ENCODE results near the gene NEU4. TPM values are rescaled to one million over a fixed set of nuclear protein-coding genes. Genes with fewer than 3 reads are reported as not detected.

The NEU4 gene
- total and polyA plus RNA-seq, 2 donors (not counting 1 experiment from before 2014, with no cell fraction given) = not detected

DNA sequence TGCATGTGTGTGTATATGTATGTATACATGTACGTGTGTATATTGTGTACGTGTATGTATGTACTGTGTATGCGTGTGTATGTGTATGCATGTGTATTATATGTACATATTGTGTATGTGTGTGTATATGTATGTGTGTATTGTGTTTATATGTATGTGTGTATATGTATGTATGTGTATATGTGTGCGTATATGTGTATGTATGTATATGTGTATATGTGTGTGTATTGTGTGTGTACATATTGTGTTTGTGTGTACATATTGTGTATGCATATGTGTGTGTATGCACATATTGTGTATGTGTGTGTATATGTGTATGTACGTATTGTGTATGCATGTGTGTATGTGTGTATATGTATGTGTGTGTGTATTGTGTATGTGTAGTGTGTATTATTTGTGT is 15.6 kb upstream of the NEU4 start:
- no peaks in the 10 kb centered on the region for H3K79me2 ChIP-seq (ENCODE audit: control insufficient read depth, insufficient read depth, low read length)
- TF ChIP-seq, protein P1, sequence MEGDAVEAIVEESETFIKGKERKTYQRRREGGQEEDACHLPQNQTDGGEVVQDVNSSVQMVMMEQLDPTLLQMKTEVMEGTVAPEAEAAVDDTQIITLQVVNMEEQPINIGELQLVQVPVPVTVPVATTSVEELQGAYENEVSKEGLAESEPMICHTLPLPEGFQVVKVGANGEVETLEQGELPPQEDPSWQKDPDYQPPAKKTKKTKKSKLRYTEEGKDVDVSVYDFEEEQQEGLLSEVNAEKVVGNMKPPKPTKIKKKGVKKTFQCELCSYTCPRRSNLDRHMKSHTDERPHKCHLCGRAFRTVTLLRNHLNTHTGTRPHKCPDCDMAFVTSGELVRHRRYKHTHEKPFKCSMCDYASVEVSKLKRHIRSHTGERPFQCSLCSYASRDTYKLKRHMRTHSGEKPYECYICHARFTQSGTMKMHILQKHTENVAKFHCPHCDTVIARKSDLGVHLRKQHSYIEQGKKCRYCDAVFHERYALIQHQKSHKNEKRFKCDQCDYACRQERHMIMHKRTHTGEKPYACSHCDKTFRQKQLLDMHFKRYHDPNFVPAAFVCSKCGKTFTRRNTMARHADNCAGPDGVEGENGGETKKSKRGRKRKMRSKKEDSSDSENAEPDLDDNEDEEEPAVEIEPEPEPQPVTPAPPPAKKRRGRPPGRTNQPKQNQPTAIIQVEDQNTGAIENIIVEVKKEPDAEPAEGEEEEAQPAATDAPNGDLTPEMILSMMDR (conservative IDR thresholded peaks at IDR 0.05 in 1 of 2, IDR thresholded peaks at IDR 0.05 in 1 of 2; ENCODE audit: low read depth in 1 of 2, low read length in 2 of 2) = no peak
- TF ChIP-seq EZH2 (IDR thresholded peaks at IDR 0.05; ENCODE audit: low read length, missing control alignments) = no peak
- no peaks in the 10 kb centered on the region for H3K9me3 ChIP-seq (ENCODE audit: control insufficient read depth, insufficient read depth, low read depth, low read length)
- no peak overlapping the region for H2AFZ ChIP-seq (ENCODE audit: low read length)
- no peak overlapping the region for H3K9ac ChIP-seq (ENCODE audit: insufficient read depth, low read length)
- H4K20me1 ChIP-seq (ENCODE audit: control insufficient read depth, extremely low read depth, insufficient read depth, low read length) = no peaks in the 10 kb centered on the region
- H3K4me1 ChIP-seq (ENCODE audit: control insufficient read depth, extremely low read depth, insufficient read depth, low read length) = no peaks in the 10 kb centered on the region
- H3K27me3 ChIP-seq (ENCODE audit: control insufficient read depth, insufficient read depth, low read length) = no peaks in the 10 kb centered on the region
- no peak overlapping the region for H3K4me3 ChIP-seq (replicated peaks in 1 of 4; ENCODE audit: control extremely low read depth in 1 of 4, insufficient read depth in 1 of 4, low read depth in 3 of 4, low read length in 4 of 4)
- no peak overlapping the region for H3K4me2 ChIP-seq (ENCODE audit: extremely low read depth, insufficient read depth, low read length)
- no peak overlapping the region for H3K27ac ChIP-seq (ENCODE audit: insufficient read depth, low read length)
- no peak for DNase-seq (ENCODE audit: low read depth in 2 of 2)
- no peaks in the 10 kb centered on the region for H3K36me3 ChIP-seq (ENCODE audit: control insufficient read depth, insufficient read depth, low read length)

GRCh38 chr2:241794250-241794823 is 14.7 kb upstream of the NEU4 start:
- TF ChIP-seq, protein P1 (conservative IDR thresholded peaks at IDR 0.05 in 1 of 2, IDR thresholded peaks at IDR 0.05 in 1 of 2; ENCODE audit: low read depth in 1 of 2, low read length in 2 of 2) = no peak
- TF ChIP-seq EZH2 (IDR thresholded peaks at IDR 0.05; ENCODE audit: low read length, missing control alignments) = no peak
- no peak overlapping the region for H3K4me3 ChIP-seq (replicated peaks in 1 of 4; ENCODE audit: control extremely low read depth in 1 of 4, insufficient read depth in 1 of 4, low read depth in 3 of 4, low read length in 4 of 4)
- no peaks in the 10 kb centered on the region for H3K79me2 ChIP-seq (ENCODE audit: control insufficient read depth, insufficient read depth, low read length)
- no peak overlapping the region for H3K9ac ChIP-seq (ENCODE audit: insufficient read depth, low read length)
- H3K27me3 ChIP-seq (ENCODE audit: control insufficient read depth, insufficient read depth, low read length) = no peaks in the 10 kb centered on the region
- no peaks in the 10 kb centered on the region for H3K9me3 ChIP-seq (ENCODE audit: control insufficient read depth, insufficient read depth, low read depth, low read length)
- no peaks in the 10 kb centered on the region for H3K36me3 ChIP-seq (ENCODE audit: control insufficient read depth, insufficient read depth, low read length)
- no peak overlapping the region for H3K4me2 ChIP-seq (ENCODE audit: extremely low read depth, insufficient read depth, low read length)
- no peak overlapping the region for H2AFZ ChIP-seq (ENCODE audit: low read length)
- H4K20me1 ChIP-seq (ENCODE audit: control insufficient read depth, extremely low read depth, insufficient read depth, low read length) = no peaks in the 10 kb centered on the region
- H3K4me1 ChIP-seq (ENCODE audit: control insufficient read depth, extremely low read depth, insufficient read depth, low read length) = no peaks in the 10 kb centered on the region
- no peak overlapping the region for H3K27ac ChIP-seq (ENCODE audit: insufficient read depth, low read length)
- no peak for DNase-seq (ENCODE audit: low read depth in 2 of 2)

DNA sequence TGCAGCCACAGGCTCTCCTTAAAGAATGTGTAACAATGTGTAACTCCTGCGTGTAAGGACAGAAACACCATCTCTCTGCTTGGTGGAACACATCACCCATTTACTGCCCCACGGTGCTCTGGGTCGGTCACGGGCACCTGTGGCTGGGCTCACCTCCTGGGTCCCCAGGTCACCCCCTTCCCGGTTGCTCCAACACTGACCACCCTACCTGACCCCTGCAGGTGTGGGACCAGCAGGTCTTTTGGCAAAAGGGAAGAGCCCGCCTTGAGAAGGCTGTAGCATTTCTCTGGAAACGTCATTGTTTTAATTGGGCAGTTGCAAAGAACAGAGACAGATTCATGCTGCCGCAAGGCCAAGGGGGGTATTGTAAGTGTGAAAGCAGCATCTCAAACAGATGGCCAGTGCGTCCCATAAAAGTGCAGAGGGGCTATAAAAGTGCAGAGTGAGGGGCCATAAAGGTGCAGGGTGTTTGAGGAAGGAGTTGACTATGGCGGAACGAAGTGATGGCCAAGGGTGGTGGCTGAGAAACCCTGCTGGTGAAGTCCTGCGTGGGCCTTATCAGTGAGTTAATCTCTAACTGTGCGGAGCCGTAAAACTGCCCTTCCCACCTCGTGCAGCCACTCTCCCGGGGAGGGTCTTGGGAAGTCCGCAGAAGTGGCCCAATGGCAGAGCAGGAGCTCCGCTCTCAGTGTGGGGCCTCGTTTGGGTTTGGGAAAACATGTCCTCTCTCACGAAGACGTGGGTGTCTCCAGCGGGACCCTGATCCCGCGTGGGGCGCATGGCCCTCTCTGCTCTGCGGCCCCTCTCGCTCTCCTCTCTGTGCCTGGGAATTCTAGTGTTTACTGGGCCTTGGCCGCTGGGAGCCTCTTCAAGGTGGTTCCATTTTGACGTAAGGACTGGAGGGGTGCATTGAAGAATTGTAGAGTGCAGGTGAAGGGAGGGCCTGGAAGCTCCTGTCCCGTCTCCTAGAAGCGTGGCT is 13.7 kb upstream of the NEU4 start:
- Histone ChIP-seq H3K4me3 (replicated peaks in 1 of 4; ENCODE audit: control extremely low read depth in 1 of 4, insufficient read depth in 1 of 4, low read depth in 3 of 4, low read length in 4 of 4) (no peak overlapping the region), H3K9me3 (ENCODE audit: control insufficient read depth, insufficient read depth, low read depth, low read length) (no peaks in the 10 kb centered on the region), H3K27ac (ENCODE audit: insufficient read depth, low read length) (no peak overlapping the region), H3K4me2 (ENCODE audit: extremely low read depth, insufficient read depth, low read length) (no peak overlapping the region), H4K20me1 (ENCODE audit: control insufficient read depth, extremely low read depth, insufficient read depth, low read length) (no peaks in the 10 kb centered on the region), H3K27me3 (ENCODE audit: control insufficient read depth, insufficient read depth, low read length) (no peaks in the 10 kb centered on the region), H2AFZ (ENCODE audit: low read length) (no peak overlapping the region), H3K36me3 (ENCODE audit: control insufficient read depth, insufficient read depth, low read length) (no peaks in the 10 kb centered on the region), H3K4me1 (ENCODE audit: control insufficient read depth, extremely low read depth, insufficient read depth, low read length) (no peaks in the 10 kb centered on the region), H3K9ac (ENCODE audit: insufficient read depth, low read length) (no peak overlapping the region), H3K79me2 (ENCODE audit: control insufficient read depth, insufficient read depth, low read length) (no peaks in the 10 kb centered on the region)
- no peak for DNase-seq (ENCODE audit: low read depth in 2 of 2)
- TF ChIP-seq, protein P1 (conservative IDR thresholded peaks at IDR 0.05 in 1 of 2, IDR thresholded peaks at IDR 0.05 in 1 of 2; ENCODE audit: low read depth in 1 of 2, low read length in 2 of 2) = no peak
- TF ChIP-seq EZH2 (IDR thresholded peaks at IDR 0.05; ENCODE audit: low read length, missing control alignments) = no peak
